ENCODE results near the gene CNOT2. TPM values are rescaled to one million over a fixed set of nuclear protein-coding genes. Genes with fewer than 3 reads are reported as not detected.
"Not testable (repeated sequence)": the region's sequence is repeated elsewhere in the genome, so short reads cannot be mapped to it uniquely, and the experiment has no call there.

Gene CNOT2
- total RNA-seq, 3 donors from 2014 or later = 80.3 to 86.2 (median 81.0) TPM

- no peak for TF ChIP-seq CTCF (IDR thresholded peaks at IDR 0.05)
- H3K36me3 ChIP-seq (ENCODE audit: low read depth) = no peaks in the 10 kb centered on the region
- no peak for ATAC-seq
- intact Hi-C loops (cut with DNase I, micrococcal nuclease) = no loop called here
- H3K9me3 ChIP-seq = no peaks in the 10 kb centered on the region
- no peaks in the 10 kb centered on the region for H3K4me1 ChIP-seq (ENCODE audit: low read depth)
- no peak for DNase-seq
- no peak overlapping the region for H3K4me3 ChIP-seq
Measured at GRCh38 chr12:70383484-70383883, 140.3 kb downstream of the CNOT2 start.

GRCh38 chr12:70383886-70384285 lies 140.7 kb downstream of the CNOT2 start:
- H3K4me1 ChIP-seq (ENCODE audit: low read depth) = no peaks in the 10 kb centered on the region
- no peak for TF ChIP-seq CTCF (IDR thresholded peaks at IDR 0.05)
- DNase-seq = no peak
- no peaks in the 10 kb centered on the region for H3K9me3 ChIP-seq
- intact Hi-C loops (cut with DNase I, micrococcal nuclease) = no loop called here
- no peaks in the 10 kb centered on the region for H3K36me3 ChIP-seq (ENCODE audit: low read depth)
- ATAC-seq = no peak
- H3K4me3 ChIP-seq = no peak overlapping the region

- intact Hi-C loops (cut with DNase I, micrococcal nuclease) = no loop called here
- DNase-seq (no peak), ATAC-seq (no peak)
- Histone ChIP-seq H3K4me3 (no peak overlapping the region), H3K36me3 (ENCODE audit: low read depth) (no peaks in the 10 kb centered on the region), H3K9me3 (no peaks in the 10 kb centered on the region), H3K4me1 (ENCODE audit: low read depth) (no peaks in the 10 kb centered on the region)
- no peak for TF ChIP-seq CTCF (IDR thresholded peaks at IDR 0.05)
Measured at GRCh38 chr12:70386771-70387170, 143.5 kb downstream of the CNOT2 start.

- H3K4me1 ChIP-seq (ENCODE audit: low read depth) = no peaks in the 10 kb centered on the region
- H3K9me3 ChIP-seq = no peaks in the 10 kb centered on the region
- TF ChIP-seq CTCF (IDR thresholded peaks at IDR 0.05) = no peak
- H3K4me3 ChIP-seq = no peak overlapping the region
- DNase-seq (no peak), ATAC-seq (no peak)
- H3K36me3 ChIP-seq (ENCODE audit: low read depth) = no peaks in the 10 kb centered on the region
- intact Hi-C loops (cut with DNase I, micrococcal nuclease) = no loop called here
Measured at GRCh38 chr12:70389678-70390077, 146.4 kb downstream of the CNOT2 start.

- H3K36me3 ChIP-seq (ENCODE audit: low read depth); H3K4me3 ChIP-seq; H3K4me1 ChIP-seq (ENCODE audit: low read depth); ATAC-seq; H3K9me3 ChIP-seq; DNase-seq; intact Hi-C loops (cut with DNase I, micrococcal nuclease): not testable (repeated sequence)
Measured at GRCh38 chr12:70392631-70393030, 149.4 kb downstream of the CNOT2 start.

DNA sequence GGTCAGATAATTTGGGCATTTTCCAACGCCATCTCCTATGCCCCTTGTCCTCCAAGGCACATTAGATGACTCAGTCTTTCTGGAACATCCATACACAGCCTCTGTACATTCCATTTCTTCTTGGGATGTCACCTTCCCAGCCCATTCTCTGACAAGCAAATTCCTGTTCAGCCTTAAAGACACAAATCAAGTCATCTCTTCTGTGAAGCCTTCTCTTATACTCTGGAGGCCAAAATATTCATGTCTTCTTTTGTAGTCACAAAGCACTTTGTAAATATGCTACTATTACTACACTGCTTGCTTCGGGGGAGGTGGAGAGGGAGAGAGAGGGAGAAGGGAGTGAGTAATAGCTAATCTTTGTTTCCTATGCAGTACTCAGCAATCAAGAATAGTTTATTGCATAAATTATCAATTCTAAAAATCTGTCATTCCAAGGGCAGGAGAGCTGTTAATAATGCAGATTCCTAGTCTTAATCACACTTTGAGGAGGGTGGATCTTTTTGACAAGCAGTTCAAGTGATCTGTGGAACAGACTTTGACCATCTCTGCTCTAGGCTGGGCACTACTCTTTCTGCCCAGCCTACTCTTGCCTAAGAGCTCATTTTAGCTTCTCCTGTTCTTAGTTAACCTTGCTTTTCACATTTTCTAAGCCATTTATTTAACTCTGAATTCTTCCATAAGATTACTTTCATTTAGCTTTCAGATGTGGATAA lies 150.7 kb downstream of the CNOT2 start:
- Histone ChIP-seq H3K4me3 (no peak overlapping the region), H3K9me3 (no peaks in the 10 kb centered on the region), H3K4me1 (ENCODE audit: low read depth) (no peaks in the 10 kb centered on the region), H3K36me3 (ENCODE audit: low read depth) (no peaks in the 10 kb centered on the region)
- DNase-seq (no peak), ATAC-seq (no peak)
- intact Hi-C loops (cut with DNase I, micrococcal nuclease) = no loop called here
- no peak for TF ChIP-seq CTCF (IDR thresholded peaks at IDR 0.05)

All from mucosa of descending colon (tissue), 3 donors.